ENCODE results near the gene FAM162B.
"Not testable (repeated sequence)": the region's sequence is repeated elsewhere in the genome, so short reads cannot be mapped to it uniquely, and the experiment has no call there.

Gene FAM162B

GRCh38 chr6:116741571-116741970 lies 23.9 kb downstream of the FAM162B start:
- no peak overlapping the region for H3K4me3 ChIP-seq (replicated peaks; ENCODE audit: insufficient read depth, low read length)
- H3K27me3 ChIP-seq (ENCODE audit: insufficient read depth, poor library complexity, severe bottlenecking), result no peaks in the 10 kb centered on the region
- no peak overlapping the region for H3K27ac ChIP-seq (replicated peaks)
- no peak for DNase-seq (ENCODE audit: low read depth in 1 of 2, low spot score in 1 of 2)
- TF ChIP-seq POLR2AphosphoS5 (IDR thresholded peaks at IDR 0.05; ENCODE audit: low read depth) (no peak), REST (IDR thresholded peaks at IDR 0.05; ENCODE audit: insufficient replicate concordance, low read depth) (no peak), CTCF (IDR thresholded peaks at IDR 0.05; ENCODE audit: insufficient read depth, low read length) (no peak), SPI1 (IDR thresholded peaks at IDR 0.05; ENCODE audit: borderline replicate concordance, low read depth) (no peak), GABPA (IDR thresholded peaks at IDR 0.05; ENCODE audit: low read depth) (no peak)

DNA sequence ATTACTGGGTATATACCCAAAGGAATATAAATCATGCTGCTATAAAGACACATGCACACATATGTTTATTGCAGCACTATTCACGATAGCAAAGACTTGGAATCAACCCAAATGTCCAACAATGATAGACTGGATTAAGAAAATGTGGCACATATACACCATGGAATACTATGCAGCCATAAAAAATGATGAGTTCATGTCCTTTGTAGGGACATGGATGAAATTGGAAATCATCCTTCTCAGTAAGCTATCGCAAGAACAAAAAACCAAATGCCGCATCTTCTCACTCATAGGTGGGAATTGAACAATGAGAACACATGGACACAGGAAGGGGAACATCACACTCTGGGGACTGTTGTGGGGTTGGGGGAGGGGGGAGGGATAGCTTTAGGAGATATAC lies 25.0 kb downstream of the FAM162B start:
- not testable (repeated sequence) for H3K27ac ChIP-seq (replicated peaks); H3K4me3 ChIP-seq (replicated peaks; ENCODE audit: insufficient read depth, low read length); H3K27me3 ChIP-seq (ENCODE audit: insufficient read depth, poor library complexity, severe bottlenecking); DNase-seq (ENCODE audit: low read depth in 1 of 2, low spot score in 1 of 2)

- DNase-seq (ENCODE audit: low read depth in 1 of 2, low spot score in 1 of 2), result no peak
- no peaks in the 10 kb centered on the region for H3K27me3 ChIP-seq (ENCODE audit: insufficient read depth, poor library complexity, severe bottlenecking)
- TF ChIP-seq GABPA (IDR thresholded peaks at IDR 0.05; ENCODE audit: low read depth), result no peak
- no peak for TF ChIP-seq CTCF (IDR thresholded peaks at IDR 0.05; ENCODE audit: insufficient read depth, low read length)
- TF ChIP-seq REST (IDR thresholded peaks at IDR 0.05; ENCODE audit: insufficient replicate concordance, low read depth), result no peak
- TF ChIP-seq POLR2AphosphoS5 (IDR thresholded peaks at IDR 0.05; ENCODE audit: low read depth), result no peak
- TF ChIP-seq SPI1 (IDR thresholded peaks at IDR 0.05; ENCODE audit: borderline replicate concordance, low read depth), result no peak
- H3K27ac ChIP-seq (replicated peaks), result no peak overlapping the region
- no peak overlapping the region for H3K4me3 ChIP-seq (replicated peaks; ENCODE audit: insufficient read depth, low read length)
Measured at GRCh38 chr6:116737004-116737403, 28.5 kb downstream of the FAM162B start.

GRCh38 chr6:116730513-116730912 lies 35.0 kb downstream of the FAM162B start:
- no peak for TF ChIP-seq CTCF (IDR thresholded peaks at IDR 0.05; ENCODE audit: insufficient read depth, low read length)
- no peak for TF ChIP-seq REST (IDR thresholded peaks at IDR 0.05; ENCODE audit: insufficient replicate concordance, low read depth)
- no peak for TF ChIP-seq GABPA (IDR thresholded peaks at IDR 0.05; ENCODE audit: low read depth)
- TF ChIP-seq POLR2AphosphoS5 (IDR thresholded peaks at IDR 0.05; ENCODE audit: low read depth), result no peak
- no peak for TF ChIP-seq SPI1 (IDR thresholded peaks at IDR 0.05; ENCODE audit: borderline replicate concordance, low read depth)
- no peaks in the 10 kb centered on the region for H3K27me3 ChIP-seq (ENCODE audit: insufficient read depth, poor library complexity, severe bottlenecking)
- no peak overlapping the region for H3K27ac ChIP-seq (replicated peaks)
- H3K4me3 ChIP-seq (replicated peaks; ENCODE audit: insufficient read depth, low read length), result no peak overlapping the region
- no peak for DNase-seq (ENCODE audit: low read depth in 1 of 2, low spot score in 1 of 2)

All from HL-60 (cell line).